Measurements from ENCODE around the gene SLC2A11. TPM values are rescaled to one million over a fixed set of nuclear protein-coding genes. Genes with fewer than 3 reads are reported as not detected.
"Not testable (repeated sequence)": the region's sequence is repeated elsewhere in the genome, so short reads cannot be mapped to it uniquely, and the experiment has no call there.

SLC2A11 gene
- total and polyA plus RNA-seq, 9 donors: 13.7 to 25.3 (median 16.8) TPM

DNA sequence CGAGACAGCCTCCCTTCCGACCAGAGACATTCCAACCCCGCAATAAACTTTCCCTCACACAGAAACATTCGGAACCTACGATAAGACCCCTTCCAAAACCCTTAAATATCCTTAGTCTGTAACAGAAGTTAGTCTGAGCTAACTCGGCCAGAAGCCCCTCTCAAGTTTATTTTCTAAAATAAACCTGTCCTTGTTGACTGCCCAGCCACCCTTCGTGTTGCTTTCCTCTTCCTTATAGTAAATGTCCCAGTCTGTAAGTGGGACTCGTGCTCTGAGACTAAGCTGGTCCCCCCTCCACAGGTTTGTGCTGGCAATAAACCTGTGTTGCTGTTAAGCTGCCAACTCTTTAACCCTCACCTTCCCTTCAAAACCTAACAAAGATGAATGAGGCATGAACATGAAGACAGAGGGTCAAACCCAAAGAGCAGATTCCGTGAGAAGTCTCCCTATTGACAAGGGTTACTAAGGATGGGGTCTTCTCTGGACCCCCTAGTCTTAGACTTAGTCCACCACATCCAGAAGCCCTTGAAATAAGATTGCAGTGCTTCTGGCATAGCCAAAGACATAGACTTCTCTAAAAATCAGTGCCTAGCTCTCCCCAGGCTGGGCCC lies 54.7 kb downstream of the SLC2A11 start:
- WGBS, 3 donors: 73 to 80% (median 79%) methylated on average over 9 of the region's 9 CpGs

GRCh38 chr22:23913306-23913660 lies 55.6 kb downstream of the SLC2A11 start:
- H3K27me3 ChIP-seq: no peaks in the 10 kb centered on the region
- peak in 1 of 5 donors; percentile 14 for DNase-seq

More for the DNA sequence above, 54.7 kb downstream of the SLC2A11 start:
- TF ChIP-seq CTCF (IDR thresholded peaks at IDR 0.05) (no peak), POLR2A (IDR thresholded peaks at IDR 0.05) (no peak), EP300 (IDR thresholded peaks at IDR 0.05) (no peak)
- intact Hi-C loops (cut with DNase I): loop anchor here in 1 of 4 donors (10.0 kb wide), 1 partner anchor 48 kb away; no protein-coding TSS in a partner anchor
- no peaks in the 10 kb centered on the region for H3K9me3 ChIP-seq
- H3K27ac ChIP-seq: no peak overlapping the region
- no peak overlapping the region for H3K4me3 ChIP-seq
- H3K4me1 ChIP-seq (ENCODE audit: insufficient read depth): peaks cover 6% of the 10 kb centered on the region
- H3K27me3 ChIP-seq: no peaks in the 10 kb centered on the region
- H3K36me3 ChIP-seq: no peaks in the 10 kb centered on the region
- peak in 1 of 5 donors; percentile 9 for DNase-seq

DNA sequence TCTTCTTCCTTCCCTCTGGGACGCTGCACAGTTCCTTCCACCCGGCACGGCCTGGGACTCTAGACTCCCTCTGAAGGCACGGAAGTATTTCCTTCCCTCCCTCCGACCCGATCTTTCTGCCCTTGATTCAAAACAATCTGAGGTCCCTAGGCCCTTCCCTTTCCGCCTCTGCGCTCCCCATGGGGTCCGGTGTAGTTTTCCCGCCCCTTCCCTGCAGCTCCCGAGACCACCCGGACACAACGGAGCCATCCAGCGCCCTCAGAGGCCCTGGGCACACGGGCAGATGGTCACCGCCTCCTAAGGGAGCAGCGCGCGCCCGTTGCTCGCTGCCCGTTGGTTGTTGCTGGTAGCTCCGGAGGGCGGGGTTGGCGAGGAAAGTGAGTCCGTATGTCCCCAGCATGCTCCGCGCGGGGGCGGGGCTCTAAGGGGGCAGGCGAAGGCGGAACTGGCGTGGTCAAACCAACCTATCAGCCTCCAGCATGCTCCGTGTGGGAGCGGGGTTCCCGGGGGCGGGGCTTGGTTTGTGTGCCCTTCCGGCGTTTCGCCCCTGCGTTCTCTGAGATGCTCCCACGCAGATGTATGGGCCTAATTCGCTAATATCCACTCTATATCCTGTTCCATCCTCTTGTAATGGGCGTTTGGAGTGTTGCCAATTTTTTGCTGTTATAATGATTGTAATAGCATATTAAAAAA lies 56.1 kb downstream of the SLC2A11 start:
- 1% methylated on average over 41 to 44 of the region's 44 CpGs for WGBS, 3 donors
- Histone ChIP-seq H3K4me3 (peak overlapping the region; percentile 59), H3K27me3 (no peaks in the 10 kb centered on the region), H3K4me1 (ENCODE audit: insufficient read depth) (peaks cover 6% of the 10 kb centered on the region), H3K36me3 (no peaks in the 10 kb centered on the region), H3K9me3 (no peaks in the 10 kb centered on the region), H3K27ac (peak overlapping the region in 1 of 2 donors; percentile 75)
- TF ChIP-seq EP300 (IDR thresholded peaks at IDR 0.05) (peak; percentile 62), CTCF (IDR thresholded peaks at IDR 0.05) (no peak), POLR2A (IDR thresholded peaks at IDR 0.05) (peak; percentile 78)
- peak; percentile 99 for DNase-seq
- intact Hi-C loops (cut with DNase I): loop anchor here in 1 of 4 donors (10.0 kb wide), 1 partner anchor 49 kb away; no protein-coding TSS in a partner anchor

More at GRCh38 chr22:23913306-23913660, 55.6 kb downstream of the SLC2A11 start:
- peak overlapping the region in 1 of 2 donors; percentile 75 for H3K27ac ChIP-seq
- no peaks in the 10 kb centered on the region for H3K9me3 ChIP-seq
- TF ChIP-seq POLR2A (IDR thresholded peaks at IDR 0.05) (no peak), EP300 (IDR thresholded peaks at IDR 0.05) (no peak), CTCF (IDR thresholded peaks at IDR 0.05) (no peak)
- H3K4me3 ChIP-seq: peak overlapping the region; percentile 59
- no peaks in the 10 kb centered on the region for H3K36me3 ChIP-seq
- WGBS, 3 donors: 0 to 3% (median 3%) methylated on average over 1 of the region's 1 CpG
- H3K4me1 ChIP-seq (ENCODE audit: insufficient read depth): peaks cover 6% of the 10 kb centered on the region
- intact Hi-C loops (cut with DNase I): loop anchor here in 1 of 4 donors (10.0 kb wide), 1 partner anchor 48 kb away; no protein-coding TSS in a partner anchor

GRCh38 chr22:23915290-23915689 lies 57.6 kb downstream of the SLC2A11 start:
- intact Hi-C loops (cut with DNase I): loop anchor here in 1 of 4 donors (10.0 kb wide), 1 partner anchor 50 kb away; no protein-coding TSS in a partner anchor
- DNase-seq: no peak
- no peaks in the 10 kb centered on the region for H3K9me3 ChIP-seq
- peaks cover 7% of the 10 kb centered on the region for H3K4me1 ChIP-seq (ENCODE audit: insufficient read depth)
- no peak overlapping the region for H3K27ac ChIP-seq
- no peaks in the 10 kb centered on the region for H3K36me3 ChIP-seq
- no peak for TF ChIP-seq POLR2A (IDR thresholded peaks at IDR 0.05)
- TF ChIP-seq EP300 (IDR thresholded peaks at IDR 0.05): no peak
- TF ChIP-seq CTCF (IDR thresholded peaks at IDR 0.05): no peak
- H3K4me3 ChIP-seq: no peak overlapping the region
- H3K27me3 ChIP-seq: no peaks in the 10 kb centered on the region
- WGBS, 3 donors: 82 to 91% (median 84%) methylated on average over 3 of the region's 3 CpGs

- H3K27me3 ChIP-seq; H3K4me3 ChIP-seq; H3K27ac ChIP-seq; H3K36me3 ChIP-seq; intact Hi-C loops (cut with DNase I); H3K9me3 ChIP-seq; H3K4me1 ChIP-seq (ENCODE audit: insufficient read depth); DNase-seq: not testable (repeated sequence)
- WGBS, 3 donors: 88 to 95% (median 95%) methylated on average over 1 of the region's 1 CpG
Measured at GRCh38 chr22:23920267-23920611, 62.6 kb downstream of the SLC2A11 start.

GRCh38 chr22:23921586-23922201 lies 64.0 kb downstream of the SLC2A11 start:
- 84 to 89% (median 86%) methylated on average over 13 of the region's 13 CpGs for whole genome bisulfite sequencing, 3 donors
- H3K27ac ChIP-seq; H3K4me1 ChIP-seq (ENCODE audit: insufficient read depth); H3K9me3 ChIP-seq; H3K4me3 ChIP-seq; H3K36me3 ChIP-seq; DNase-seq; H3K27me3 ChIP-seq; intact Hi-C loops (cut with DNase I): not testable (repeated sequence)
